ENCODE data around the gene ACTL8.

The ACTL8 gene
- total RNA-seq: 0 reads per million in 2 donors

- no peak for DNase-seq
Observed at GRCh38 chr1:17755120-17755519, at the start of gene ACTL8. ACTL8 (plus strand) TSS chr1:17755333; CDS start chr1:17823009, 67,676 bp downstream.

- no peak for DNase-seq
Observed at GRCh38 chr1:17706445-17706844, 48.7 kb upstream of the ACTL8 start.

- no peak for DNase-seq
Observed at GRCh38 chr1:17709981-17710380, 45.2 kb upstream of the ACTL8 start.

GRCh38 chr1:17710889-17711576 is 44.1 kb upstream of the ACTL8 start:
- DNase-seq: no peak

GRCh38 chr1:17711577-17711910 is 43.6 kb upstream of the ACTL8 start:
- DNase-seq: no peak

- DNase-seq: no peak
Observed at GRCh38 chr1:17711941-17712340, 43.2 kb upstream of the ACTL8 start.

- DNase-seq: no peak
Observed at GRCh38 chr1:17713993-17714392, 41.1 kb upstream of the ACTL8 start.

GRCh38 chr1:17717594-17718535 is 37.3 kb upstream of the ACTL8 start:
- no peak for DNase-seq

GRCh38 chr1:17719874-17720273 is 35.3 kb upstream of the ACTL8 start:
- DNase-seq: no peak

GRCh38 chr1:17721444-17721843 is 33.7 kb upstream of the ACTL8 start:
- DNase-seq: no peak

- no peak for DNase-seq
Observed at GRCh38 chr1:17723684-17724083, 31.4 kb upstream of the ACTL8 start.

GRCh38 chr1:17724150-17724549 is 31.0 kb upstream of the ACTL8 start:
- DNase-seq: no peak

- DNase-seq: no peak
Observed at GRCh38 chr1:17725084-17725719, 29.9 kb upstream of the ACTL8 start.

GRCh38 chr1:17725811-17726582 is 29.1 kb upstream of the ACTL8 start:
- no peak for DNase-seq

- no peak for DNase-seq
Observed at GRCh38 chr1:17728123-17728712, 26.9 kb upstream of the ACTL8 start.

- no peak for DNase-seq
Observed at GRCh38 chr1:17729248-17729647, 25.9 kb upstream of the ACTL8 start.

GRCh38 chr1:17729909-17730308 is 25.2 kb upstream of the ACTL8 start:
- DNase-seq: no peak

GRCh38 chr1:17731460-17731859 is 23.7 kb upstream of the ACTL8 start:
- DNase-seq: no peak

- DNase-seq: no peak
Observed at GRCh38 chr1:17732475-17732874, 22.7 kb upstream of the ACTL8 start.

GRCh38 chr1:17733661-17734060 is 21.5 kb upstream of the ACTL8 start:
- DNase-seq: no peak

GRCh38 chr1:17734609-17735008 is 20.5 kb upstream of the ACTL8 start:
- no peak for DNase-seq

- no peak for DNase-seq
Observed at GRCh38 chr1:17735348-17735747, 19.8 kb upstream of the ACTL8 start.

Data from T-helper 2 cell (primary cell).